OCI-LY7 (cell line): ENCODE measurements around the gene ZNF441. TPM values are rescaled to one million over a fixed set of nuclear protein-coding genes. Genes with fewer than 3 reads are reported as not detected.

Experiments used
- BruUV-seq: library from RNA; stranded (reverse); fragments of 400-500 nt; replicated peaks from 2 replicates; lab custom pipeline; 2021; lab: Mats Ljungman, UMichigan
- CTCF ChIA-PET: fragments of 300-600 bp; sonication (Branson Sonifier 250); formaldehyde crosslinking; loops from one replicate; lab custom pipeline; 2022; ENCODE audit warnings: antibody characterized with exemption; ENCODE audit not compliant: unreplicated experiment; lab: Charles Lee
- POLR2A ChIA-PET: fragments of 300-600 bp; sonication (Branson Sonifier 250); formaldehyde crosslinking; loops from one replicate; lab custom pipeline; 2022; ENCODE audit warnings: antibody characterized with exemption; lab: Charles Lee
- DNase-seq: peaks from one replicate; pipeline ENCODE4 v3.0.0-alpha.2; 2015; ENCODE audit warnings: low spot score
- H2AFZ ChIP-seq: fragments of 200-600 bp; sonication (generic), shearing (Covaris generic); 2 replicates; pipeline ENCODE4 v1.6.1; 2014; ENCODE audit warnings: mild to moderate bottlenecking, antibody characterized with exemption, low read length, moderate library complexity
- H3K27ac ChIP-seq: fragments of 200-600 bp; sonication (generic); 2 replicates; pipeline ENCODE4 v1.5.1; 2014; ENCODE audit warnings: mixed run types, low read depth, mild to moderate bottlenecking, moderate library complexity, low read length, inconsistent platforms; ENCODE audit not compliant: poor library complexity, severe bottlenecking
- H3K36me3 ChIP-seq: fragments of 200-600 bp; sonication (generic); 2 replicates; pipeline ENCODE4 v1.6.1; 2014; ENCODE audit warnings: mild to moderate bottlenecking, antibody characterized with exemption, low read length, moderate library complexity, mixed read lengths; ENCODE audit not compliant: insufficient read depth
- H3K4me1 ChIP-seq: fragments of 200-600 bp; sonication (generic); 2 replicates; pipeline ENCODE4 v1.5.1; 2014; ENCODE audit warnings: mild to moderate bottlenecking, low read length; ENCODE audit not compliant: insufficient read depth, poor library complexity, severe bottlenecking
- H3K4me2 ChIP-seq: fragments of 200-600 bp; sonication (generic); 2 replicates; pipeline ENCODE4 v1.6.1; 2014; ENCODE audit warnings: mild to moderate bottlenecking, low read length
- H3K4me3 ChIP-seq: fragments of 200-600 bp; sonication (generic); 2 replicates; pipeline ENCODE4 v1.5.1; 2014; ENCODE audit warnings: mild to moderate bottlenecking, low read depth, low read length; ENCODE audit not compliant: poor library complexity, severe bottlenecking
- H3K79me2 ChIP-seq: fragments of 200-600 bp; sonication (generic); 2 replicates; pipeline ENCODE4 v1.6.1; 2016; ENCODE audit warnings: low read depth, mild to moderate bottlenecking, low read length, moderate library complexity, mixed read lengths; ENCODE audit not compliant: insufficient read depth
- H3K9me2 ChIP-seq: fragments of 200-600 bp; sonication (generic); 2 replicates; pipeline ENCODE4 v1.6.1; 2016; ENCODE audit warnings: mild to moderate bottlenecking, low read length, mixed read lengths; ENCODE audit not compliant: insufficient read depth
- H3K9me3 ChIP-seq: fragments of 200-600 bp; sonication (generic); 2 replicates; pipeline ENCODE4 v1.6.1; 2014; ENCODE audit warnings: mild to moderate bottlenecking, mixed run types, low read length, mixed read lengths
- H4K20me1 ChIP-seq: fragments of 200-600 bp; sonication (generic); 2 replicates; pipeline ENCODE4 v1.6.1; 2014; ENCODE audit warnings: mild to moderate bottlenecking, antibody characterized with exemption, low read length, moderate library complexity, mixed read lengths; ENCODE audit not compliant: insufficient read depth
- EZH2phosphoT487 ChIP-seq: fragments of 200-600 bp; sonication (generic); IDR thresholded peaks from 2 replicates; pipeline ENCODE4 v1.6.1; 2018; ENCODE audit warnings: low read depth, borderline replicate concordance, mild to moderate bottlenecking, mixed run types, antibody characterized with exemption, low read length, moderate library complexity, mixed read lengths
- intact Hi-C: fragments of 100-400 bp; cut with micrococcal nuclease; formaldehyde crosslinking; loops from one replicate; pipeline ENCODE4 v1.10.0; 2022; ENCODE audit not compliant: unreplicated experiment
- total RNA-seq, 2 experiments: library from RNA; depleted of rRNA in 1 of 2; stranded (reverse); fragments of >200 nt in 1 of 2; shearing (Covaris generic) in 1 of 2; gene quantifications; 2 replicates each; pipeline ENCODE4 v1.2.3, GENCODE V29; 2014 to 2022
- TF ChIP-seq, protein P1 (sequence below): fragments of 200-600 bp; sonication (generic); conservative IDR thresholded peaks from 2 replicates; pipeline ENCODE4 v1.5.1; 2014; ENCODE audit warnings: mild to moderate bottlenecking, antibody characterized with exemption, low read length, moderate library complexity, mixed read lengths

The ZNF441 gene
- total RNA-seq, 2 experiments from 2014 or later, result 8.4 to 14.5 TPM

DNA sequence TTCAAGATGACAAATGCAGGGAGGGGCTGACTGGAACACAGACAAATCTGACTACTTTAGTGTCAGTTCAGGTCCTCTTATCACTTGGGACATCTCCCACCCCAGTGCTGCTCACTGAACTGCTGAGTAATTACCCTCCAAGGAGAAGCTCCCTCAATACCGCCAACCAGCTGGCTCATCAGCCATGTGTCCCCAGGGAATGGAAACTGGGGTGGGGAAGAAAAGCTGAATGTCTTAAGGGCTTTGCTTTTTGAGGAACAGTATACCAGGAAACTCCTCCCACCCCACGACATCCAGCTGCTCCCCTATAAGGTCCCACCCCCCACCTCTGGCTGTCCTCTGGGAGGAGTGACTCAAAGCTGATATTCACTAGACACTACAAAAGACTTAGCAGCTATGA is 30.1 kb upstream of the ZNF441 start:
- Histone ChIP-seq H2AFZ (no peak overlapping the region), H4K20me1 (no peaks in the 10 kb centered on the region), H3K4me1 (peaks cover 19% of the 10 kb centered on the region), H3K4me3 (no peak overlapping the region), H3K9me3 (no peaks in the 10 kb centered on the region), H3K79me2 (no peaks in the 10 kb centered on the region), H3K27ac (no peak overlapping the region), H3K9me2 (no peaks in the 10 kb centered on the region), H3K36me3 (no peaks in the 10 kb centered on the region), H3K4me2 (peak overlapping the region; percentile 72)
- ChIA-PET POLR2A (no interaction called here), CTCF (no interaction called here)
- intact Hi-C loops, result no loop called here
- DNase-seq, result peak; percentile 23
- BruUV-seq, result no TSS peak
- TF ChIP-seq, protein P1, sequence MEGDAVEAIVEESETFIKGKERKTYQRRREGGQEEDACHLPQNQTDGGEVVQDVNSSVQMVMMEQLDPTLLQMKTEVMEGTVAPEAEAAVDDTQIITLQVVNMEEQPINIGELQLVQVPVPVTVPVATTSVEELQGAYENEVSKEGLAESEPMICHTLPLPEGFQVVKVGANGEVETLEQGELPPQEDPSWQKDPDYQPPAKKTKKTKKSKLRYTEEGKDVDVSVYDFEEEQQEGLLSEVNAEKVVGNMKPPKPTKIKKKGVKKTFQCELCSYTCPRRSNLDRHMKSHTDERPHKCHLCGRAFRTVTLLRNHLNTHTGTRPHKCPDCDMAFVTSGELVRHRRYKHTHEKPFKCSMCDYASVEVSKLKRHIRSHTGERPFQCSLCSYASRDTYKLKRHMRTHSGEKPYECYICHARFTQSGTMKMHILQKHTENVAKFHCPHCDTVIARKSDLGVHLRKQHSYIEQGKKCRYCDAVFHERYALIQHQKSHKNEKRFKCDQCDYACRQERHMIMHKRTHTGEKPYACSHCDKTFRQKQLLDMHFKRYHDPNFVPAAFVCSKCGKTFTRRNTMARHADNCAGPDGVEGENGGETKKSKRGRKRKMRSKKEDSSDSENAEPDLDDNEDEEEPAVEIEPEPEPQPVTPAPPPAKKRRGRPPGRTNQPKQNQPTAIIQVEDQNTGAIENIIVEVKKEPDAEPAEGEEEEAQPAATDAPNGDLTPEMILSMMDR, result no peak
- no peak for TF ChIP-seq EZH2phosphoT487

DNA sequence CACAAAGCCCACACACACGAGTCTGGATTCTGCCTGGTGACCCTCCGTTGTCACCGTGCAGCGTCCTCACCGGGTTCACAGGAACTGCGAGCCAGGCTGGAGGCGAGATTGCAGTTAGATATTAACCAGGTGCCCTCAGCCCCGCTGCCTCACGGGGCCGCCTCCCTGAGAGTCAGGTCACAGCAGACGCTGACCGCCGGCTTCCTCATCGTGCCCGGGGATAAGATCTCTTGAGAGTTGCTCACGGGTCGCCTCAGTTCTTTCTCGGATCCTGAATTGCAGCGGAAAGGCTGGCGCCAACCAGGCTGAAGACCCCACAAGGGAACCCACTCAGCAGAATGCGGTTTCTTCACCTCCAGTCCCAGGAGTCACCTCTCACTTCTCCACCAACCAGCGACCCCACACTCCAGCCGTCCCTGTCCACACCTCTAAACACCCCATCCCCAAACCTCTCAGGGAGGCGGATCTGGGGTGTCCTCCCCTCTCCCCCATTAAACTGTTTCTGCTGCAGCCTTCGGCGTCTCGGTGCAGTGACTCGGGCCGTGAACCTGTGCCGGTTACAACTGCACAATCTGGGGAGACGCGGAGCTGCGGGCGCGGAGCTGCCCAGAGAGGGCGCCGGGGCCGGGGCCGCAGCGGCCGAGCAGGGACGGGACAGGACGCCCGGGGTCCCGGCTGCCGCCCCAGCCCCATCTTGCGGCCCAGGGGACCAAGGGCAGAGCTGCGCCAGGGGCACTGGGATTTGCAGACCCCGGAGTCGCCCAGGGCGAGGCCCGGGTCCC is 28.6 kb upstream of the ZNF441 start:
- Histone ChIP-seq H3K9me3 (no peaks in the 10 kb centered on the region), H4K20me1 (no peaks in the 10 kb centered on the region), H3K4me1 (peaks cover 19% of the 10 kb centered on the region), H3K9me2 (no peaks in the 10 kb centered on the region), H3K36me3 (no peaks in the 10 kb centered on the region), H3K4me2 (peak overlapping the region; percentile 72), H3K4me3 (peak overlapping the region; percentile 80), H3K79me2 (no peaks in the 10 kb centered on the region), H3K27ac (peak overlapping the region; percentile 22), H2AFZ (peak overlapping the region; percentile 99)
- intact Hi-C loops, result no loop called here
- BruUV-seq, result no TSS peak
- ChIA-PET CTCF (interaction anchor here (0.6 kb wide), 1 partner anchor 1040 kb away, joined by 3 read pairs; no protein-coding TSS in a partner anchor), POLR2A (no interaction called here)
- no peak for TF ChIP-seq EZH2phosphoT487
- TF ChIP-seq, protein P1, result peak; percentile 36; the same call in 1 of the 2 replicates
- peak; percentile 57 for DNase-seq
